ENCODE data around the gene ZNF419. TPM values are rescaled to one million over a fixed set of nuclear protein-coding genes. Genes with fewer than 3 reads are reported as not detected.

Gene ZNF419
- total RNA-seq, result 6.9 and 8.1 TPM in 2 replicates

GRCh38 chr19:57487477-57488298 is at the start of gene ZNF419:
Gene ZNF419 (plus strand): TSS chr19:57487750. CDS start chr19:57487951, 201 bp downstream.

GRCh38 chr19:57477191-57478008 is 10.2 kb upstream of the ZNF419 start, which contains the start of gene ZNF772:
Gene ZNF772 (minus strand): TSS chr19:57477566. CDS start chr19:57477309, 257 bp downstream.

GRCh38 chr19:57499680-57500395 is 12.3 kb downstream of the ZNF419 start, which contains the start of gene ZNF773:
Gene ZNF773 (plus strand): TSS chr19:57499938. CDS start chr19:57500081, 143 bp downstream.

DNA sequence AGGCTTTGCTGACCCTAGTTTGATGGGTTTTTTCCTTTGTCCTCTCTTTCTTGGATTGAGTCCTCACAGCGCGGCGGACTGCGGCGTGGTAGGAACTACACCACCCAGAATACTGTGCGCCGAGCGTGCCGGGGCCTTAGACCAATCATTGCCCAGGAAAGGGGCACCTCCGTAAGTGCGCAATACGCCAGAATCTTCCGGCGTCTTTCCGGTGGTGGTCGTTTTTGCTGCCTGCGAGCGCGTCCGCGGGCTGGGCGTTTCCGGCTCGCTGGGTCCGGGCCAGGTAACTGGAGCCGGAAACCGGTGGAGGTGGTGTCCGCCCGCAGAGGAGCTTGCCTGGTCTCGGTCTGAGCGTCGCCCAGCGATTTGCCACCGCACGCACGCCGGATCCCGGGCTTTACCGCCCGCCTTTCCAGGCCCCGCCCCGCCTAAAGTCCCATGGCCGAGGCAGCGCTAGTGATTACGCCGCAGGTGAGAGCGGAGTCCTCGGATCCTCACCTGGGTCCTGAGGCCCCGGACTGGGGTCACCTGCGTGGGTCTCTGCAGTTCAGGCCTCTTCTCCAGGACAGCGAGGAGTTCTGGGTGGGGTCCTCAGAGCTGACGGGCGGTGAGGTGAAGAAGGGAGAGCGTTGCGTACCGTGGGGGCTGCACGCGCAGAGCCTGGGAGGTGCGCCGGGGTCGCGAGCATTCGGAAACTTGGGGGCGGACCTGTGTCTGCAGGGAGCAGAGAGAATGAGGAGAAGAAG is 39.8 kb downstream of the ZNF419 start, which contains the start of gene ZNF549:
Gene ZNF549, plus strand, starts transcription at position 221 of the 746 bp plus-strand sequence. Its CDS starts 218 bp downstream, at position 439.

Small RNA genes lying within 50 kb of the gene (small RNA-seq; reads per million reads assigned to genes)
- gene VN1R107P, result not detected

Other genes with a start within 250 kb of the ZNF419 start
- gene ZNF805, start 247.1 kb upstream of the ZNF419 start, total RNA-seq, result 14.2 and 20.2 TPM in 2 replicates
- gene ZNF460, start 207.3 kb upstream of the ZNF419 start, total RNA-seq, result 51.1 and 66.4 TPM in 2 replicates
- gene ZNF543, start 167.3 kb upstream of the ZNF419 start, total RNA-seq, result 9.5 and 10.4 TPM in 2 replicates
- gene ZNF304, start 136.5 kb upstream of the ZNF419 start, total RNA-seq, result 6.7 and 8.2 TPM in 2 replicates
- 4.5 and 9.3 TPM in 2 replicates for gene TRAPPC2B, start 124.2 kb upstream of the ZNF419 start, total RNA-seq
- 1.2 and 3.1 TPM in 2 replicates for gene ZNF547, start 124.2 kb upstream of the ZNF419 start, total RNA-seq
- gene ZNF548, start 97.9 kb upstream of the ZNF419 start, total RNA-seq, result 10.0 and 10.3 TPM in 2 replicates
- 9.2 and 11.1 TPM in 2 replicates for gene ZNF17, start 76.6 kb upstream of the ZNF419 start, total RNA-seq
- 10.8 and 11.1 TPM in 2 replicates for gene ZNF749, start 52.4 kb upstream of the ZNF419 start, total RNA-seq
- gene VN1R1, start 30.6 kb upstream of the ZNF419 start, total RNA-seq, result 0.65 and 0.66 TPM in 2 replicates
- 15.1 and 15.3 TPM in 2 replicates for gene ZNF772, start 10.2 kb upstream of the ZNF419 start, total RNA-seq
- gene ZNF773, start 12.2 kb downstream of the ZNF419 start, total RNA-seq, result 6.0 and 9.0 TPM in 2 replicates
- gene ZNF549, start 39.6 kb downstream of the ZNF419 start, total RNA-seq, result 3.5 and 5.3 TPM in 2 replicates
- gene ZNF550, start 72.1 kb downstream of the ZNF419 start, total RNA-seq, result 5.5 and 6.0 TPM in 2 replicates
- gene ZNF416, start 91.2 kb downstream of the ZNF419 start, total RNA-seq, result 4.2 and 5.6 TPM in 2 replicates
- 1.4 and 4.4 TPM in 2 replicates for gene ZIK1, start 96.4 kb downstream of the ZNF419 start, total RNA-seq
- gene ZNF530, start 112.1 kb downstream of the ZNF419 start, total RNA-seq, result 3.3 and 4.8 TPM in 2 replicates
- gene ZNF134, start 126.5 kb downstream of the ZNF419 start, total RNA-seq, result 14.1 and 18.0 TPM in 2 replicates
- gene ZNF211, start 145.4 kb downstream of the ZNF419 start, total RNA-seq, result 5.8 and 7.6 TPM in 2 replicates
- gene ZSCAN4, start 181.2 kb downstream of the ZNF419 start, total RNA-seq, result not detected in 2 replicates
- gene ZNF551, start 194.2 kb downstream of the ZNF419 start, total RNA-seq, result 10.1 and 11.3 TPM in 2 replicates
- 0.79 and 1.6 TPM in 2 replicates for gene ZNF154, start 221.5 kb downstream of the ZNF419 start, total RNA-seq
- gene ZNF671, start 239.9 kb downstream of the ZNF419 start, total RNA-seq, result 4.5 and 5.1 TPM in 2 replicates